Ureter (tissue), 1 donor: ENCODE results near the gene DOCK1. TPM values are rescaled to one million over a fixed set of nuclear protein-coding genes. Genes with fewer than 3 reads are reported as not detected.

Source experiments
- DNase-seq: peaks from one replicate; pipeline ENCODE4 v3.0.0-alpha.2; 2020; ENCODE audit warnings: low spot score
- total RNA-seq: library from RNA; stranded (reverse); gene quantifications from one replicate; pipeline ENCODE4 v1.2.4, GENCODE V29; 2023
- donor health status: DM: yes; HTN: yes; CAD: no.

The DOCK1 gene
- total RNA-seq, 1 donor from 2014 or later: 97.7 TPM

DNA sequence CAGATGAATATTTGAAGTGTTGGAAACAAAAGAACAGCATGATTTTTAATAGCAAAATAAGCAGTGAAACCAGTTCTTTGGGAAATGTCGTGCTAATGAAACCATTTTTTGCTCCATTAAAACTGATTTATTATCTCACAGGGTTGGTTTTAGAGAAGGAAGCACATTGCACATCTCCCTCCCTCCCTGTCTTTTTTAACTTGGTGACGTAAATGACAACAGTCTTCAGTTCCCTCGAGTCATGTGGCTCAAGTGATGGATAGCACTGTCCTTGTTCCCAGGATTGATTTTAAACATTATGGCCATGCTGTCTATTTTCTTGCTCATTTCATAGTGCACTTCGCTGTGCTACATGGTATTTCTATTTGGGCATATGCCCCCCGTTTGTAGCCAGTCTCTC is 105.9 kb downstream of the DOCK1 start:
- no peak for DNase-seq

- no peak for DNase-seq
These were observed 107.0 kb downstream of the DOCK1 start for GRCh38 chr10:127012071-127012768.

DNA sequence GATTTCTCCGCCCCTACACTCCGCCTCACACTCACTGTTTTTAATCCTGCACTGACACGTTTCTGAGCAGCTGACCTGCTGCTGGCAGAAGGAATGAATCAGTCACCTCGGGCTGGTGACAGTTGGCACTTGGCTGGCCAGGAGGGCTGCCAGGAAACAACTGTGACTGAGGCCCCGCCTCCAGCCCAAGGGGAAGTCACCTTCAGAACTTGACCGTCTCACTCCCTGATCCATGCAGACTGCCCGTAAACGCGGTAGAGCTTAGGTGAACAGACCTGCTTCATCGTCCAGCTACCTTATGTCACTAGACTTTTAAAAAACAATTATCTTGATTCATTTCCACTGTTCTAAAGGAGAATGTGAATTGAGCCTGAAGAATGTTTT is 107.5 kb downstream of the DOCK1 start:
- peak; percentile 90 for DNase-seq

GRCh38 chr10:127013211-127013656 is 108.0 kb downstream of the DOCK1 start:
- no peak for DNase-seq

DNA sequence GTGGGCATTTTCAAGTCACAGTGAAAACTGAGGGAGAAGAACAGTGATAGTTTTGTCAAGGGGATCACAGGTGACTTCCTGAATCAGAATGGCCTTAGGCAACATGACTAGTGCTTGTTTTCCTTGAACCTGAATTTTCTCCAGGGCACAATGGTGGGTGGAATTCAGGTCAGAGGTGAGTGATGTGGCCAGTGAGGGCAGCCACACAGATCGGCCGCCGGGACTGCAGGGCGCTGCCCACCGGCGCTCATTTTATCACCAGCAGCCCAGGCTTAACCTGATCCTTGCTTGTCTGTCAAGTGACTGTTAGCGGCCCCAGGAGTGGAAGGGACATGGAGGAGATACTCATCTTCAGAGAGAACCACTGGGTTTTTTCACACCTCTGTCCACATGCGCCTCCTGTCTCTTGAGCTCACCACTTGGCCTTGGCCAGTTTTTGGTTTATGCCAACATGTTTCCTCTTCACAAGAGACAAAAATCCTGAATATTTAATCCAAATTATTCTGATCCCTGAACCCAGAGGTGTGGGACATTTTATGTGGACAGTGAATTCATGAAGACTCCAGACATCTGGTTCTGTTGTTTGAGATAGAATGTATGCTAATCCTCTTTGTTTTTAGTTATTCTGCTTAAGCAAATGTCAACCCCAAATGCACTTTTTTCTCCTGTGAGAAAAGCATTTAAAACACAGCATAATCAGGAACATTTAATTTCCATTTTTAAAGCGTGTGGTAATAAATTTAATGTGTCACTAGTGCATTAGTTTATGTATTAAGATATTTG is 108.7 kb downstream of the DOCK1 start:
- DNase-seq: no peak

GRCh38 chr10:127014671-127015070 is 109.4 kb downstream of the DOCK1 start:
- no peak for DNase-seq

GRCh38 chr10:127015373-127015772 is 110.1 kb downstream of the DOCK1 start:
- DNase-seq: no peak

GRCh38 chr10:127016331-127016730 is 111.1 kb downstream of the DOCK1 start:
- DNase-seq: no peak

- DNase-seq: no peak
These were observed 112.5 kb downstream of the DOCK1 start for GRCh38 chr10:127017541-127018297.

- no peak for DNase-seq
These were observed 113.0 kb downstream of the DOCK1 start for GRCh38 chr10:127018298-127018650.

DNA sequence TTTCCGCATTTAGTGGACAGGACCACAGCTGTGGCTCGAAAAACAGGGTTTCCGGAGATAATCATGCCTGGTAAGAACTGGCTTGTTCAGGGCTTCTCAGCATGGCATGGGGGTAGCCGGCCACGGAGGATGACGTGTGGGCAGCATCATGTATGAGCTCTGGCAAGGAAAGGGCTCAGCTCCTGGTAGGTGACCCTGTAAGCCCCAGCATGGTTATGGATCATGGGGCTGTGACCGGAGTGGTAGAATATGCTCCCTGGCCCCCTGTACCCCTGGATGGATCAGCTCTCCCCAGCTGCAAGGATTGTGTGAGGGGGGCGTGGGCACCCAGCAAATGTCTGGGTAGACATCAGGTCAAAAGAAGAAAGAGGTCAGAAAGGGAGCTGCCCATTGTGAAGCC is 113.5 kb downstream of the DOCK1 start:
- DNase-seq: no peak

- DNase-seq: no peak
These were observed 115.0 kb downstream of the DOCK1 start for GRCh38 chr10:127020260-127020659.

- DNase-seq: no peak
These were observed 116.6 kb downstream of the DOCK1 start for GRCh38 chr10:127021801-127022200.

DNA sequence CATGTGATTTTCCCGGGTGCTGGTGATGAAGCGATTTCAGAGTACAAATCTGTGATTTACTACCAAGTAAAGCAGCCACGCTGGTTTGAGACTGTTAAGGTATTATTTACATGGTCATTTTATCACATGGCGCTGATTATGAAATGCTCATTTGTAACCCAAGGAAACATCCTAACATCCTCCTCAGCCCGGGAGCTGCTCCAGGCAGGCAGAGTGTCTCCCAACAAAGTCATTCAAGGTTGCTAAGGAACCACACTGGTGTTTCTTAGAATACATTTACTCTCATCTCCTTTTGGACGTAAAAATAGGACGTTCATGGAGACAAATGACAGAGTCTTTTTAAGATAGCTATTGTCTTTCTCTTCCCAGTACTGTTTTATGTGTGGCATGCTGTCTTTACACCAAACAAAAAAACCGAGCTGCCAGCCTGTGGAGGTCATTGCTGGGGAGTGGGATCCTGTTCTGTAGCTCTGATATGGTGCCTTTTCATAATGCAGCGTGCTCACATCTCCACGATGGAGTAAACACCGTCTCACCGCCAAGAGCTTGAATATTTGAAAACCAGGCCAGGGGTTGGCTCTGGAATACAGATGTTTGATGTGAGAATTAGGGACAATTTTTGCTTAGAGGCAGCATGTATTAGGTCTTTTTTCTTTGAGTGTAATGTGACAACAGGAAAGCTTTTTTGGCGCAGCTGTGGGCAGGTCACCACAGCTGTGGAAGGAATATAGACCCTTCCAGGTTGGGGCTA is 119.6 kb downstream of the DOCK1 start:
- no peak for DNase-seq

- peak; percentile 31 for DNase-seq
These were observed 122.6 kb downstream of the DOCK1 start for GRCh38 chr10:127027786-127028185.

- no peak for DNase-seq
These were observed 123.3 kb downstream of the DOCK1 start for GRCh38 chr10:127028556-127028955.

GRCh38 chr10:127029061-127029460 is 123.8 kb downstream of the DOCK1 start:
- DNase-seq: peak; percentile 23

DNA sequence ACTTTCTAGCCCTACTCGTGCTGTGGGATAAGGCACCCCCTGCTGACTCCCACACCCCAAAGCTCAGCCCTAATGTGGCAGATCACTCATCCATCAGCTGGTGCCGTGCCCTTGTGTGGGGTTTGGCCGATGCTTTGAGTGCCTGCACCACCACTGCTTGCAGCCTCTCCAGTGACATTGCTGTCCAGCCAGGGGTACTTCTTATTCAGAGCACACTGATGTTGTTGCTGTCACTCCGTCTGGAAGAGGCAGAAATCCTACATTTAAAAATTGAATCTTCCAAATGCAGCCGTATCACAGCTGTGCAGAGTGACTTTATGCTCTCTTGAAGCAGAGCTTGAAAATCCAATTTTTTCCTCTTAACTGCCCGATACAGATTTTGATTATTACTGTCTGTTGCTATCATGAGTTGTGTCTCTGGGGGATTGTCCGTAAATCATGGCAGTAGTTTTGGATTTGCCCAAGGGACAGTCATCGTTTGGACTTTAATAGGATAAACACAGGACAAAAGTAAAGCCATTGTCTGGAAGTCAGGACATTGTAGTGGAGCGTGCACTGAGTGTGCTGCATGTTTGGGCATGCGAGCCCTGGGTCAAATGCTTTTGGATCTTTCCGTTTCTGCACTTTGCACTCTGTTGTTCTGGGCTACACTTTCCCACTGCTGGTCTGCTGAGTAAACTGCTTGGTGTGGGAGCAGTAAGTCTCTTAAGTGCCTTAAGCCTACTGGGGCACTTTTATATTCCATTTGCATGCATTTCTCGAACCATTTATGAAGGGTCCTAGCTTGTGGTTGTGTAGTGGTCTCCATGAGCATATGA is 128.2 kb downstream of the DOCK1 start:
- DNase-seq: no peak

- DNase-seq: no peak
These were observed 128.9 kb downstream of the DOCK1 start for GRCh38 chr10:127034034-127034633.

DNA sequence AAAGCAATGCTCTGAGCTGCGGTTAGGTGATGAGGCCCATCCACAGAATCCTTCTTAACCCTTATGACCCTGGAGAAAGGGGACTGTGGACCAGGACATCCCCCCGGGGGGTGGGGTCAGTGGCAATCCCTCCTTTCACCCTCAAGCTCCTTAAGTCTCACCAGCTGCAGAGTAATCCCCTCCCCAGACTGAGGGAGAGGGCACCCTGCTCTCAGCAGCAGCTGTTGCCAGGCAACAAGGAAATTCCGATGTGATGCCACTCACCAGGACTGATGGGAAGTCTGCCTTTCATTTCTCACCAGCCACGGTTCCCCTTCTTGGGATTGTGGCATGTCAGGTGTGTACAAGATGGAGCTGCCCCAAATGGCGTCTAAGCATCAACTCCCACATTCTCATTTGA is 129.6 kb downstream of the DOCK1 start:
- no peak for DNase-seq

DNA sequence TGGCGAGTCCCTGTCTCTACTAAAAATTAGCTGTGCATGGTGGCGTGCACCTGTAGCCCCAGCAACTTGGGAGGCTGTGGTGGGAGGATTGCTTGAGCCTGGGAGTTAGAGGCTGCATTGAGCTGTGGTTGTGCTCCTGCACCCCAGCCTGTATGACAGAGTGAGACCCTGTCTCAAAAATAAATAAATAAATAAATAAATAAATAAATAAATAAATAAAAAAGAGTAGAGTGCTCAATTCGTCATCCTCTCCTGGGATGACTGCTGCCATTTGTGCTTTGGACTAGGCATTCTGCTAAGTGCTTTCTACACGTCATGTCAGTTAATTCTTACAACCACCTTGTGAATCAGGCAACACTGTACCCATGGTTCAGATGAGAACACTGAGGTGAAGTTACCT is 130.6 kb downstream of the DOCK1 start:
- no peak for DNase-seq
